ENCODE results near the gene MTFR2. TPM values are rescaled to one million over a fixed set of nuclear protein-coding genes. Genes with fewer than 3 reads are reported as not detected.

Gene MTFR2
- total RNA-seq, 1 donor from 2014 or later: 1.4 TPM

GRCh38 chr6:136265101-136265500, 15.0 kb upstream of the MTFR2 start:
- DNase-seq (no peak), ATAC-seq (no peak)
- H3K4me1 ChIP-seq: no peaks in the 10 kb centered on the region
- no peaks in the 10 kb centered on the region for H3K9me3 ChIP-seq
- intact Hi-C loops (cut with DNase I): no loop called here
- H3K27ac ChIP-seq: no peak overlapping the region
- no peaks in the 10 kb centered on the region for H3K27me3 ChIP-seq
- no peak overlapping the region for H3K4me3 ChIP-seq
- TF ChIP-seq CTCF (IDR thresholded peaks at IDR 0.05): no peak
- H3K36me3 ChIP-seq: peaks cover 100% of the 10 kb centered on the region

DNA sequence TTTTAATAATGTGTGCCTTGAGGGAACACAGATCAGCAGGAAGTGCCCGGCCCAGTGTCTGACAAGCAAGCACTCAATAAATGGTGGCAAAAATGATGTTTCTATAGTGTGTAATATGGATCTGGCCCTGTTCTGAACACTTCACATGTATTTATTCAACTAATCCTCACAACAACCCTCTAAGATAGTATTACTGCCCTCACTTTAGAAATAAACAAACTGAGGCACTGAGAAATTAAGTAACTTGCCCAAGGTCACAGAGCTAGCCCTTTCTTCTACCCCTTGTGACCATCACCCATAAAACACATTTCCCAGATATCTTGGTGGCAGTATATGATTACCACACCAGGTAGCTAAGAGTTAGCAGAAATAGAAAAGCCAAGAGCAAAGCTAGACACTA, 12.8 kb upstream of the MTFR2 start:
- intact Hi-C loops (cut with DNase I): no loop called here
- ATAC-seq (no peak), DNase-seq (no peak)
- no peaks in the 10 kb centered on the region for H3K9me3 ChIP-seq
- H3K27ac ChIP-seq: no peak overlapping the region
- no peaks in the 10 kb centered on the region for H3K27me3 ChIP-seq
- H3K4me1 ChIP-seq: no peaks in the 10 kb centered on the region
- no peak for TF ChIP-seq CTCF (IDR thresholded peaks at IDR 0.05)
- H3K36me3 ChIP-seq: peaks cover 99% of the 10 kb centered on the region
- no peak overlapping the region for H3K4me3 ChIP-seq

GRCh38 chr6:136254851-136255466, 4.8 kb upstream of the MTFR2 start:
- no peak for ATAC-seq
- Histone ChIP-seq H3K36me3 (peaks cover 33% of the 10 kb centered on the region), H3K4me3 (no peak overlapping the region), H3K4me1 (peaks cover 9% of the 10 kb centered on the region), H3K9me3 (no peaks in the 10 kb centered on the region), H3K27me3 (no peaks in the 10 kb centered on the region), H3K27ac (no peak overlapping the region)
- no peak for TF ChIP-seq CTCF (IDR thresholded peaks at IDR 0.05)
- DNase-seq: no peak
- intact Hi-C loops (cut with DNase I): no loop called here

- Histone ChIP-seq H3K27ac (no peak overlapping the region), H3K36me3 (peaks cover 21% of the 10 kb centered on the region), H3K4me3 (no peak overlapping the region), H3K9me3 (no peaks in the 10 kb centered on the region), H3K27me3 (no peaks in the 10 kb centered on the region), H3K4me1 (peaks cover 16% of the 10 kb centered on the region)
- intact Hi-C loops (cut with DNase I): no loop called here
- no peak for TF ChIP-seq CTCF (IDR thresholded peaks at IDR 0.05)
- no peak for ATAC-seq
- no peak for DNase-seq
Measured at GRCh38 chr6:136253734-136254133, 3.6 kb upstream of the MTFR2 start.

DNA sequence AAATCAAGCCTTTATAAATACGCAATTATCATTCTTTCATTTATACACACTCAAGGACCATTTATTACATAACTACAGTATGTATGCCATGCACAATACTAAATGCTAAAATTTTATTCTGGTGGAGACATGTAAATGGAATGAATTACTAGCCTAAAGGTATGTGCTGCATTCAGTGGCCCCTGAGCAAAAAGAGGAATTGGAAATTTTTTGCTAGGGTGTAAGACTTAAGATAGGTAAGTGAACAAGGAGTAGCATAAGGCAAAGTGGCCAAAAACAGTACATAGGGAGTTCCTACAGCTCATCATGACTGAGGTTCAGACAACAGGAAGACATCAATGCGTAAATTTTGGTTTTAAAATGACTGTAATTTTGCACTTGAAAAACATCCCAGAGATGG, 2.3 kb upstream of the MTFR2 start:
- intact Hi-C loops (cut with DNase I): no loop called here
- no peak overlapping the region for H3K4me3 ChIP-seq

More for the DNA sequence above, 2.3 kb upstream of the MTFR2 start:
- ATAC-seq (no peak), DNase-seq (no peak)
- no peak for TF ChIP-seq CTCF (IDR thresholded peaks at IDR 0.05)
- H3K4me1 ChIP-seq: peaks cover 16% of the 10 kb centered on the region
- peaks cover 9% of the 10 kb centered on the region for H3K36me3 ChIP-seq
- no peaks in the 10 kb centered on the region for H3K27me3 ChIP-seq
- H3K27ac ChIP-seq: no peak overlapping the region
- H3K9me3 ChIP-seq: no peaks in the 10 kb centered on the region
